Measurements from ENCODE around the gene PPP1R11.
"Not testable (repeated sequence)": the region's sequence is repeated elsewhere in the genome, so short reads cannot be mapped to it uniquely, and the experiment has no call there.

PPP1R11 gene

GRCh38 chr6:30100154-30100553 is 33.2 kb downstream of the PPP1R11 start:
- DNase-seq, result no peak

- DNase-seq, result no peak
Measured at GRCh38 chr6:30100585-30101443, 33.8 kb downstream of the PPP1R11 start.

GRCh38 chr6:30101444-30102413 is 34.7 kb downstream of the PPP1R11 start:
- DNase-seq, result no peak

GRCh38 chr6:30102414-30102969 is 35.5 kb downstream of the PPP1R11 start:
- DNase-seq, result no peak

- peak; percentile 34 for DNase-seq
Measured at GRCh38 chr6:30102970-30103871, 36.2 kb downstream of the PPP1R11 start.

GRCh38 chr6:30103872-30104179 is 36.8 kb downstream of the PPP1R11 start:
- DNase-seq, result no peak

GRCh38 chr6:30104661-30105060 is 37.7 kb downstream of the PPP1R11 start:
- no peak for DNase-seq

- no peak for DNase-seq
Measured at GRCh38 chr6:30111266-30111856, 44.4 kb downstream of the PPP1R11 start.

GRCh38 chr6:30112402-30112994 is 45.5 kb downstream of the PPP1R11 start:
- DNase-seq, result no peak

- no peak for DNase-seq
Measured at GRCh38 chr6:30113003-30113759, 46.2 kb downstream of the PPP1R11 start, which contains the start of gene TRIM31. TRIM31 (minus strand) TSS chr6:30113090; CDS start chr6:30112805, 285 bp downstream.

- DNase-seq, result no peak
Measured at GRCh38 chr6:30113841-30114240, 46.8 kb downstream of the PPP1R11 start.

- no peak for DNase-seq
Measured at GRCh38 chr6:30116724-30117123, 49.7 kb downstream of the PPP1R11 start.

- DNase-seq, result not testable (repeated sequence)
Measured at GRCh38 chr6:30118691-30119090, 51.7 kb downstream of the PPP1R11 start.

Data from NK-92 treated with Interleukin-12 subunit alpha and Interleukin-12 subunit beta, amount 100 ng/mL, for 24 hours (cell line).